Measurements from ENCODE around the gene RAB5B. TPM values are rescaled to one million over a fixed set of nuclear protein-coding genes. Genes with fewer than 3 reads are reported as not detected.
"Not testable (repeated sequence)": the region's sequence is repeated elsewhere in the genome, so short reads cannot be mapped to it uniquely, and the experiment has no call there.

RAB5B gene
- total RNA-seq, 1 donor from 2014 or later: 37.2 TPM

- no peak for DNase-seq (ENCODE audit: low read depth in 2 of 2)
Measured at GRCh38 chr12:55982319-55982936, 8.6 kb downstream of the RAB5B start.

GRCh38 chr12:55983232-55983842 lies 9.5 kb downstream of the RAB5B start:
- no peak for DNase-seq (ENCODE audit: low read depth in 2 of 2)

DNA sequence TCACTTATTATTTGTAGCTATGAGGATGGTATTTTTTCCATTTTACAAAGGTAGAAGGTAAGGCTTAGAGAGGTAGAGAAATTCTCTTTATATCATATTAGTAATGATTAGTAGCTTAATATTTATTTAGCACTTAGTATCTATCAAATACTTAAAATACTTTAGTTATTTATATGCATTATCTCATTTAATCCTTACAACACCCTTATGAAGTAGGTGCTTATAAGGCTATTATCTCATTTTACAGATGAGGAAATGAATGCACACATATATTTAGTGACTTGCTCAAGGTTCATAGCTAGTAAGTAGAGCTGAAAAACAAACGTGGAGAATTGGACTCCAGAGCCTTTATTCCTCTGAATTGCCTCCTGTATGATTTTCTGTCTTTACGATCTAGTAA lies 11.0 kb downstream of the RAB5B start:
- DNase-seq (ENCODE audit: low read depth in 2 of 2): no peak

DNA sequence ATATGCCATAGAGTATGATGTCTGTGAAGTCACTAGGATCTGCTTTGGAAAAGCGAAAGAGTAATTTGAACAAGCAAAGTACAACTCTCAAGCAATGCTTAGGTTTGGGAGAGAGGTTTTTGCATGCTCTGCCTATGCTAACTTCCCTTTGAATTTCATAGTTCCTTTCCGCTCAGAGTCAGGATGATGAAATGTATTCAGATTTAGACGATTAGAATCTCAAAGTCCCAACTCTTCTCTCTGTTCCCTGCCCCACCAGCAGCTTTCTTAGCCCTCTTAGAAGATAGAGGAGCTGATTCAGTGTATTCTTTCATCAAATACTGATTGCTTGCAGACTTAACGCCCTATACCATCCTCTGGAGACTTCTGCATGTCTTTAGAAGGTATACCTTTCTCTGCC lies 11.5 kb downstream of the RAB5B start:
- DNase-seq (ENCODE audit: low read depth in 2 of 2): no peak

DNA sequence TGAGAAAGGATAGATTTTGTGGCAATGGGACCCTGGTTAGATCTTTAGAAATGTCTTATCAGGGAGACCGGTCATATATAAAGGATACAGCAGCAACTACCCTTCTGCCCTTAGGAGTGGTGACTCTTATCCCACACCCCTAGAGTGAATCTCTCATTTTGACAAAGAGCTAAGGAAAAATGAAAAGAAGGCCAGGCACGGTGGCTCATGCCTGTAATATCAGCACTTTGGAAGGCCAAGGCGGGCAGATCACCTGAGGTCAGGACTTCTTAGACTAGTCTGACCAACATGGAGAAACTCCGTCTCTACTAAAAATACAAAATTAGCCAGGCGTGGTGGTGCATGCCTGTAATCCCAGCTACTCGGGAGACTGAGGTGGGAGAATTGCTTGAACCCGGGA lies 12.1 kb downstream of the RAB5B start:
- not testable (repeated sequence) for DNase-seq (ENCODE audit: low read depth in 2 of 2)

- DNase-seq (ENCODE audit: low read depth in 2 of 2): no peak
Measured at GRCh38 chr12:55991110-55991509, 17.2 kb downstream of the RAB5B start.

GRCh38 chr12:55993230-55993853 lies 19.5 kb downstream of the RAB5B start:
- no peak for DNase-seq (ENCODE audit: low read depth in 2 of 2)

DNA sequence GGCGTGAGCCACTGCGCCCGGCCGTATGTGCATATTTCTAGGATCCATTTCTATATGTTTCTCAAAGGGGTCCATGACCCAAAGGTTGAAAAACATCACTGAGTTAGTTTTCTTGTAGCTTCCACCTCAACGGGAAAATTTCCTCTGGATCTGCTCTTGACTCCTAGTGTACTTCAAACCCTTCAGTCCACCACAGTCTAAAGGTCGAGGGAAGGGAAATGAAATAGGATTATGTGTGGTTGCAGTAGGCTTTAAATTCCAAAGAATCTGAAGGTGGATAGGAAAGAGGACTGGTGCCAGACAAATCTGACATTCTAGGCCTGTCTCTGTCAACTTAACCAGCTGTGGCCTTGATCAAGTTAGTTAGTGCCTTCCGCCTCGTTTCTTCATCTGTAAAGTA lies 21.5 kb downstream of the RAB5B start:
- no peak for DNase-seq (ENCODE audit: low read depth in 2 of 2)

- DNase-seq (ENCODE audit: low read depth in 2 of 2): peak; percentile 65 to 76
Measured at GRCh38 chr12:55996201-55996714, 22.4 kb downstream of the RAB5B start.

DNA sequence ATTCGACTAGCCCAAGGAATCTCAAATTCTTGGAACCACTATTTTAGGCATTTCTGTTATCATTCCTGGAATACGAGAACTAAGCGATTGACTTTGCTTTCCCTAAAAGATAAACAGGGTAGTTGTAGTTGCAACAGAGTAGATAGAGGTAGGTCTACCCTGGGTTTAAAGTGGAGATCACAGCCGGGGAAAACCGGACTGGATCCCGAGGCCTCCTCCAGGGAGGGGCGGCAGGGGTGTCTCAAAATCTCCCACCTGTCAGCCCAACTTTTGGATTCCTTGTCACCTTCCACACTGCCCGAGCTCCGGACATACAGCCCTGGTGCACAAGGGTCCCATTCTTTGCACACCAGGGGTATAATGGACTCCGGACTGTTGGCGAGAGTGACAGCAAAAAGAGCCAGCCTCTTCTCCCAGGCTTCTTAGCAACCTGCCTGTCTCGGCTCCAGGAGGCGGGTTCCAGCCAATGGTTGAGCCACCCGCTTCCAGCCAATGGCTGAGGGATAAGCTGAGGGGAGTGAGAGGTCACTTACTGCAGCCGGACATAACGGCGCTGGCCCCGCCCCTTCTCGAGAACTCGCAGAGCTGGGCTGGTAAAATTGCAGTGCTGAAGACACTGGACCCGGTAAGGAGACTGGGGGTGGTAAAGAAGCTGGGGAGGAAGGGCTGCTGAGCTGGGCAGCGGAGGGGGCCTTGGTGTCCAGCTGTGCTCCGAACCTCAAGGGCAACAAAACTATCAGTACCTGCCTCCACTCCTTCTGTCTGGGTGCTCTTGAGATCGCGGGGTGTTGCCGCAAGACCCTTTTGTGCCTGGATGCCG lies 23.0 kb downstream of the RAB5B start, which contains the start of gene SUOX:
Gene SUOX (plus strand): TSS at position 562 of the 820 bp plus-strand sequence. CDS start 4,946 bp downstream, outside the sequence.
- DNase-seq (ENCODE audit: low read depth in 2 of 2): peak; percentile 89 to 98

- DNase-seq (ENCODE audit: low read depth in 2 of 2): no peak
Measured at GRCh38 chr12:55997535-55997859, 23.6 kb downstream of the RAB5B start.

- DNase-seq (ENCODE audit: low read depth in 2 of 2): not testable (repeated sequence)
Measured at GRCh38 chr12:55999522-55999921, 25.6 kb downstream of the RAB5B start.

DNA sequence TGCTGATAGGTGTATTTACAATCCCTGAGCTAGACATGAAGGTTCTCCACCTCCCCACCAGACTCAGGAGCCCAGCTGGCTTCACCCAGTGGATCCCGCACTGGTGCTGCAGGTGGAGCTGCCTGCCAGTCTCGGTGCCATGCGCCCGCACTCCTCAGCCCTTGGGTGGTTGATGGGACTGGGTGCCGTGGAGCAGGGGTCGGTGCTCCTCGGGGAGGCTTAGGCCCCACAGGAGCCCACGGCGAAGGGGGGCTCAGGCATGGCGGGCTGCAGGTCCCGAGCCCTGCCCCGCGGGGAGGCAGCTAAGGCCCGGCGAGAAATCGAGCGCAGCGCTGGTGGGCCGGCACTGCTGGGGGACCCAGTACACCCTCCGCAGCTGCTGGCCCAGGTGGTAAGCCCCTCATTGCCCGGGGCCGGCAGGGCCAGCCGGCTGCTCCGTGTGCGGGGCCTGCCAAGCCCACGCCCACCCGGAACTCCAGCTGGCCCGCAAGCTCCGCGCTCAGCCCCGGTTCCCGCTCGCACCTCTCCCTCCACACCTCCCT lies 26.2 kb downstream of the RAB5B start:
- DNase-seq (ENCODE audit: low read depth in 2 of 2): not testable (repeated sequence)

DNA sequence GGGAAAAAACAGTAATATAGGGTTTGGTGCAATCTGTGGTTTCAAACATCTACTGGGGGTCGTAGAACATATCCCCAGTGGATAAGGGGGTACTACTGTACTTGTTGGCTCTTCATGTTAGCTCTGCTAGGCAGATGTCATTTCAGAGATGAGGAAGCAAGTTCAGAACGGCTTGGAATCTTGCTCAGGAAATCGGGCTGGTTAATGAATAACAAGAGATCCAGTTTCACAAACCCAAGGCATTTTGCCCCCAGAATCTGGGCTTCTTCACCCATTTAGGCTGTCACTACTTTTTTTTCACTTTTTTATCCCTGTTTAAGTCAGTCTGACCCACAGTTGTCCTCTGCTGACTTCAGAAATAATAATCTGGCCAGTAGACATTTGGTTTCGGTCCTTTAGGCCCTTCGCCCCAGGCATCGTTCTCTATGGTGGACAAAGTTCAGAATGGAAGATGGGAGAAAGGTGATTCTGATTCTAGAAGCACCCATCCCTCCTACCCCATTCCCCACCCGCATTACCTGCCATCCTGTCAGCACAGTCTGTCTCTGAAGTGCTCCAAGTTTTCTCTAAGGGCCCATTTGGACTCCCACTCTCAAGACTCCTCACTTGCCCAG lies 27.7 kb downstream of the RAB5B start:
- DNase-seq (ENCODE audit: low read depth in 2 of 2): no peak

- DNase-seq (ENCODE audit: low read depth in 2 of 2): not testable (repeated sequence)
Measured at GRCh38 chr12:56003376-56003775, 29.5 kb downstream of the RAB5B start.

GRCh38 chr12:56004211-56004610 lies 30.3 kb downstream of the RAB5B start:
- no peak for DNase-seq (ENCODE audit: low read depth in 2 of 2)

DNA sequence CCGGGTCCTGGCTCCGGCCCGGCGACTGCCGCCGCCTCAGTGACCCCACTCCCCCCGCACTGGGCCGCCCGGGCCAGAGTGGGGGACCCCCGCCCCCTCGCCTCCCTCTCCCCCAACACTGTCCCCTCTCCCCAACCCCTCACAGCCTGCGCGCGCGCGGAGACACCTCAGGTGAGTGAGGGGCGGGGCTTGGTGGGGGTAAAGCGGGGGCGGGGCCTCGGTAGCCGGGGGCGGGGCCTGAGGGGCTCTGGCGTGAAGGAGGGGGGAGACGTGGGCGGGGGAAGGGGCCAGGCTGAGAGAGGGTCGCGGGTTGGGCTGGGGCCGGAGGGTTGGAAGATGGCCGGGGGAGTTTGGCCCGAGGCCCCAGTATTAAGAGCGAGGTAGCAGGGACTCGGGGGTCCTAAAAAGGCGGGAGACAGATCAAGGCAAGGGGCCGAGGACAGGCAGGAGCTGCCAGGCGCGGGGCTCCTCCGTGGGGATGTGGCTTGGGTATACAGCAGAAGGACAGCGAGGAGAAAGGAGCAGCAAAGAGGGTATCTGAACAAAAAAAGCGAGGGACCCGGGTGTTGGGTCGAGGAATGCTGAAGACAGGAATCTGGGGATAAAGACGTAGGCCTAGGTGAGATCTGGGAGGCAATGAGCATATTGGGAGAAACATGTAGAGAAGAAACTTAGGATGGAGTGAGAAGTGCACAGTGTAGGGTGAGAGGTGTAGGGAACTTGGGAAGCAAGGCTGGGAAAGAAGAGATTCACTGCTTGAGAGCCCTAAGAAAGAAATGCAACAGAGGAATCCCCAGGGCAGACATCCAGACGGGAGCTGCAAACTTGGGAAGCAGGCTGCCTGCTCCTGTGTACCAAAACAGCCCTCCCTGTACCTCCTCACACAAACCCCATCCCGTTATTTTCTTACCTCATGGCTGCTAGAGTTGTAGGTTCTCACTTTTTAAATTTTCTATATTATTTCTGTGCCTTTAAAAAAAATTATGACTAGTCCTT lies 34.0 kb downstream of the RAB5B start:
- DNase-seq (ENCODE audit: low read depth in 2 of 2): peak in 1 of 2 donors; percentile 25

- DNase-seq (ENCODE audit: low read depth in 2 of 2): no peak
Measured at GRCh38 chr12:56010111-56010570, 36.3 kb downstream of the RAB5B start.

- DNase-seq (ENCODE audit: low read depth in 2 of 2): no peak
Measured at GRCh38 chr12:56011509-56012090, 37.7 kb downstream of the RAB5B start.

Data from dermis microvascular lymphatic vessel endothelial cell (primary cell).